ENCODE data around the gene GLYATL1B. TPM values are rescaled to one million over a fixed set of nuclear protein-coding genes. Genes with fewer than 3 reads are reported as not detected.
A peak's percentile ranks its signal among the peaks of the same experiment; 100 is the strongest.

GLYATL1B gene
- total RNA-seq, 1 experiment from 2014 or later = not detected

- DNase-seq (ENCODE audit: low read depth, low spot score) = peak; percentile 40
- no peak overlapping the region for H3K4me2 ChIP-seq (ENCODE audit: low read length)
- no peaks in the 10 kb centered on the region for H3K9me3 ChIP-seq (ENCODE audit: control insufficient read depth in 1 of 2, insufficient read depth in 1 of 2, low read depth in 1 of 2, low read length in 2 of 2)
- no peak overlapping the region for H2AFZ ChIP-seq (ENCODE audit: low read depth, low read length, poor library complexity, severe bottlenecking)
- H3K9me2 ChIP-seq (ENCODE audit: insufficient read depth) = no peaks in the 10 kb centered on the region
- H3K27me3 ChIP-seq (ENCODE audit: insufficient read depth, low read length) = 0 out of 2 replicates have a peak, but pooled peaks cover 4% of the 10 kb centered on the region
- ATAC-seq = peak; percentile 74
- no peak overlapping the region for H3K27ac ChIP-seq (ENCODE audit: low read depth, low read length)
- POLR2A ChIA-PET = no interaction called here
- no peaks in the 10 kb centered on the region for H4K20me1 ChIP-seq (ENCODE audit: insufficient read depth)
- RAD21 ChIA-PET (ENCODE audit: low non-redundant PET in 1 of 2, low total read pairs in 2 of 2, uncharacterized antibody in 2 of 2, unreplicated experiment in 2 of 2) = no interaction called here
- intact Hi-C loops (cut with micrococcal nuclease) = loop anchor here (5.0 to 10.0 kb wide), 2 partner anchors 84 to 399 kb away; no protein-coding TSS in a partner anchor
- H3K4me3 ChIP-seq (replicated peaks in 1 of 2; ENCODE audit: low read depth in 1 of 2, low read length in 2 of 2) = no peak overlapping the region
- no peak overlapping the region for H3K9ac ChIP-seq (ENCODE audit: low read length)
- CTCF ChIA-PET = no interaction called here
- H3K4me1 ChIP-seq (ENCODE audit: control insufficient read depth in 1 of 2, insufficient read depth in 2 of 2, low read length in 2 of 2) = peaks cover 0 to 5% of the 10 kb centered on the region in 2 experiments; a peak in 2 of 4 replicates
- H3K79me2 ChIP-seq (ENCODE audit: insufficient read depth, low read length) = no peaks in the 10 kb centered on the region
- no peaks in the 10 kb centered on the region for H3K36me3 ChIP-seq (ENCODE audit: control insufficient read depth in 1 of 2, insufficient read depth in 2 of 2, low read length in 2 of 2)
- TF ChIP-seq EZH2 (IDR thresholded peaks at IDR 0.05) (no peak), ZNF274 (IDR thresholded peaks at IDR 0.05; ENCODE audit: low read depth, low read length) (no peak), RAD21 (IDR thresholded peaks at IDR 0.05; ENCODE audit: low read depth) (peak; percentile 22; the same call in 1 of the 2 replicates), SP1 (IDR thresholded peaks at IDR 0.05; ENCODE audit: low read depth) (no peak), CTCF (IDR thresholded peaks at IDR 0.05 in 2 of 3, conservative IDR thresholded peaks at IDR 0.05 in 1 of 3; ENCODE audit: borderline replicate concordance in 1 of 3, insufficient read depth in 1 of 3, low read depth in 2 of 3, low read length in 2 of 3) (peak; percentile 24 to 76 (median 75); a peak in 5 of 6 replicates), EZH2phosphoT487 (IDR thresholded peaks at IDR 0.05; ENCODE audit: borderline replicate concordance) (no peak), JUND (IDR thresholded peaks at IDR 0.05) (no peak), EGR1 (IDR thresholded peaks at IDR 0.05; ENCODE audit: low read depth) (no peak)
- no TSS peak for BruUV-seq (replicated peaks)
Observed at GRCh38 chr11:59053387-59053786, 32.7 kb upstream of the GLYATL1B start.
